DND-41 (cell line): ENCODE results near the gene IL4R.

Source experiments
- ATAC-seq: fragments of 200-7000 bp; cut with Tn5 transposase; 3 replicates; pipeline ENCODE4 v1.9.1; 2021; ENCODE audit warnings: low read depth; ENCODE audit not compliant: insufficient read depth
- DNase-seq: peaks from one replicate; pipeline ENCODE4 v3.0.0-alpha.2; 2020
- H2AFZ ChIP-seq: 2 replicates; pipeline ENCODE4 v1.6.0; 2012; ENCODE audit warnings: low read depth, low read length
- H3K27ac ChIP-seq: 2 replicates; pipeline ENCODE4 v1.5.1; 2012; ENCODE audit warnings: low read length, inconsistent platforms
- H3K27me3 ChIP-seq: fragments of 200-600 bp; sonication (generic); 2 replicates; pipeline ENCODE4 v1.6.0; 2012; ENCODE audit warnings: low read length, mild to moderate bottlenecking, inconsistent platforms; ENCODE audit not compliant: insufficient read depth, poor library complexity
- H3K36me3 ChIP-seq: 2 replicates; pipeline ENCODE4 v1.5.1; 2012; ENCODE audit warnings: low read length, inconsistent platforms; ENCODE audit not compliant: insufficient read depth
- H3K4me1 ChIP-seq: 2 replicates; pipeline ENCODE4 v1.5.1; 2012; ENCODE audit warnings: mild to moderate bottlenecking, low read length; ENCODE audit not compliant: insufficient read depth
- H3K4me2 ChIP-seq: 2 replicates; pipeline ENCODE4 v1.6.0; 2012; ENCODE audit warnings: mild to moderate bottlenecking, moderate library complexity, low read length, inconsistent platforms; ENCODE audit not compliant: insufficient read depth
- H3K4me3 ChIP-seq, 2 experiments: fragments of 200-600 bp in 1 of 2; shearing (Covaris generic) in 1 of 2; 2 replicates each; pipeline ENCODE4 v1.5.1; 2012 to 2016; ENCODE audit warnings: inconsistent platforms in 2 of 2, low read length in 2 of 2, mild to moderate bottlenecking in 2 of 2, low read depth in 1 of 2, moderate library complexity in 1 of 2
- H3K79me2 ChIP-seq: 2 replicates; pipeline ENCODE4 v1.6.0; 2012; ENCODE audit warnings: low read length, inconsistent platforms; ENCODE audit not compliant: insufficient read depth
- H3K9ac ChIP-seq: 2 replicates; pipeline ENCODE4 v1.6.0; 2012; ENCODE audit warnings: low read depth, mild to moderate bottlenecking, inconsistent platforms, low read length, moderate library complexity
- H3K9me3 ChIP-seq: 2 replicates; pipeline ENCODE4 v1.5.1; 2012; ENCODE audit warnings: low read length, moderate library complexity, mild to moderate bottlenecking, inconsistent platforms; ENCODE audit not compliant: insufficient read depth, severe bottlenecking
- H4K20me1 ChIP-seq: 2 replicates; pipeline ENCODE4 v1.6.0; 2012; ENCODE audit warnings: low read length; ENCODE audit not compliant: insufficient read depth
- CTCF ChIP-seq: IDR thresholded peaks from 2 replicates; pipeline ENCODE4 v1.5.1; 2012; ENCODE audit warnings: borderline replicate concordance, low read length, moderate library complexity, mild to moderate bottlenecking; ENCODE audit not compliant: poor library complexity, severe bottlenecking; ENCODE audit errors: extremely low read depth
- EZH2 ChIP-seq: IDR thresholded peaks from 3 replicates; pipeline ENCODE4 v1.6.1; 2012; ENCODE audit warnings: borderline replicate concordance, low read depth, mild to moderate bottlenecking, moderate library complexity, low read length, inconsistent platforms; ENCODE audit not compliant: severe bottlenecking

IL4R gene

GRCh38 chr16:27308792-27309191, 5.0 kb upstream of the IL4R start:
- TF ChIP-seq CTCF (no peak), EZH2 (no peak)
- no peak for DNase-seq
- no peaks in the 10 kb centered on the region for H3K27me3 ChIP-seq
- H3K36me3 ChIP-seq: no peaks in the 10 kb centered on the region; the same call in 1 of the 2 replicates
- no peak for ATAC-seq
- no peak overlapping the region for H3K27ac ChIP-seq
- no peak overlapping the region for H3K4me2 ChIP-seq
- peaks cover 6% of the 10 kb centered on the region for H3K4me1 ChIP-seq
- H3K9me3 ChIP-seq: no peaks in the 10 kb centered on the region
- H3K79me2 ChIP-seq: peaks cover under 1% of the 10 kb centered on the region; the same call in 1 of the 2 replicates
- no peak overlapping the region for H3K9ac ChIP-seq
- H4K20me1 ChIP-seq: no peaks in the 10 kb centered on the region
- H2AFZ ChIP-seq: no peak overlapping the region
- no peak overlapping the region for H3K4me3 ChIP-seq

DNA sequence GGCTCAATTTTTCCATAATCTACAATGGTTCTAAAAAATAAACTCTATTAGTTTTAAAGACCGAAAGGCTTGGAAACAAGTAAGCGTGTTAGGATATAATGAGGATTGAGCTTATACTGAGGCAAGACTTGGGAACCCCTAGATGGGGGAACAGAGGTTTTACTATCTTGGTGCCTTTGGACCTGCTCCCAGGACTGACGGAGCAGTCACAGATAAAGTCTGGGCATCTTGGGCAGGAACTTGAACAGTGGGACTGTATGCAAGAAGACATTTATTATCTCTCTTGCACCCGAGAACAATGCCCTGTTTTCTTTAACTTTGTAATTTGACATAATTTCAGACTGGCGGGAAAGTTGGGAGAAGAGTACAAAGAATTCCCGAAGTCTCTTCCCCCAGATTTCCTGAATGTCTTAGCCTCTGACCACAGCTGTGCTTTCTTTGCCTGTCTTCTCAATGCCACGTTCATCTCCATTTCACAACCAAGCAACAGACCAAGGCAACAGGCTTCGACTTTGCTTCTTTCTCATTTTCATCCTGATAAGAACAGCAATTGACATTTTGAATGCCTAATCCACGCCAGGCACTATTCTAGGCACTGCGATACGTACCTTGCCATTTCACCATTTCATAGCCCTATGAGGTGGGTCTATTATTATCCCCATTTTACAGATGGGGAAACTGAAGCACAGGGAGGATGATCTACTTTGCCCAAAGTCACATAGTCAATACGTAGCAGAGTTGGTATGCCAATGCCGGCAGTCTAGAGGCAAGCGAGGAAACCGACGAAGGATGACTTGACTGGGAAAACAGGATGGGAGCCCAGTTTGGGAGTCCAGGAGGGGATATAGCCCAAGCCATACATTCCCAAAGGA, 3.0 kb upstream of the IL4R start:
- peaks cover 7% of the 10 kb centered on the region for H4K20me1 ChIP-seq
- H3K4me2 ChIP-seq: no peak overlapping the region
- no peaks in the 10 kb centered on the region for H3K27me3 ChIP-seq
- no peak for TF ChIP-seq CTCF
- no peak for TF ChIP-seq EZH2
- no peak for DNase-seq
- peaks cover 21% of the 10 kb centered on the region for H3K79me2 ChIP-seq
- no peaks in the 10 kb centered on the region for H3K9me3 ChIP-seq
- no peak overlapping the region for H3K9ac ChIP-seq
- H3K4me1 ChIP-seq: peaks cover 25% of the 10 kb centered on the region
- no peak for ATAC-seq
- H3K4me3 ChIP-seq: no peak overlapping the region
- H2AFZ ChIP-seq: no peak overlapping the region
- peaks cover 4% of the 10 kb centered on the region; the same call in 1 of the 2 replicates for H3K36me3 ChIP-seq
- no peak overlapping the region for H3K27ac ChIP-seq

DNA sequence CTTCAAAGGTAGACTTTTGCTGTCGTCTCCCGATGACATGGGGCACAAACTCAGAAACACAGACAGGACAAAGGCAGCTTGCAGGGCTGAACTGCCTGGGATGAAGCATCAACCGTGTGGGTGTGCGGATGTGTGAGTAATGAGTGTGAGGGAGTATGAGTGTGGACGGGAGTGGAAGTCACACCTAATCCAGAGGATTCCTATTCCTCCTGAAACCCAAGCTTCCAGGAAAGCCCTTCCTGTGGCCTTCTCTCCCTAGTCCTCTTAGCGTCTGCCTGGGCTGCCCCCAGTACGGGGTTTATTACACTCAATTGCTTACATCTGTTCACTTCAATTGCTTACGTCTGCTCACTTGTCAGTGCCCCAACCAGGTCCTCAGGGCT, 2.3 kb upstream of the IL4R start:
- ATAC-seq: no peak
- H3K36me3 ChIP-seq: peaks cover 4% of the 10 kb centered on the region; the same call in 1 of the 2 replicates
- H3K27me3 ChIP-seq: no peaks in the 10 kb centered on the region
- H2AFZ ChIP-seq: no peak overlapping the region
- no peaks in the 10 kb centered on the region for H3K9me3 ChIP-seq
- DNase-seq: no peak
- no peak overlapping the region for H3K4me2 ChIP-seq
- H3K79me2 ChIP-seq: peaks cover 27% of the 10 kb centered on the region
- H3K27ac ChIP-seq: no peak overlapping the region
- no peak overlapping the region for H3K4me3 ChIP-seq
- H3K4me1 ChIP-seq: peaks cover 31% of the 10 kb centered on the region
- H4K20me1 ChIP-seq: peaks cover 10% of the 10 kb centered on the region
- no peak for TF ChIP-seq EZH2
- no peak for TF ChIP-seq CTCF
- H3K9ac ChIP-seq: no peak overlapping the region

DNA sequence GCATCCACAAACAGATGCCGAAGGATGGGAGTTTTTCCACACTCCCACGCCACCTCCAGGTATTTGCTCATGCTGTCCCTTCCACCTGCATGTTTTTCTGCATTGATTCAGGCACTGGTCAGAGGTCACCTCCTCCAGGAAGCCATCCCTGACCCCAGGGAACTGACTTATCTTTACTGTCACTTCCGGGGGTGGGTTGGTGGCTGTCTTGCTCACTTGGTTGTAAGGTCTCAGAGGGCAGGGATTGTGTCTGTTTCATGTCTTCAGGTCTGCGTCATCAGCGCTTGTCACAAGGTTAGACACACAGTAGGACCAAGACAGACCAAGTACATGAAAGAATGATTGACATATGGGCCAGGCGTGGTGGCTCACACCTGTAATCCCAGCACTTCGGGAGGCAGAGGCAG, 1.9 kb upstream of the IL4R start:
- H2AFZ ChIP-seq: no peak overlapping the region
- H3K36me3 ChIP-seq: peaks cover 4% of the 10 kb centered on the region; the same call in 1 of the 2 replicates
- peaks cover 33% of the 10 kb centered on the region for H3K4me1 ChIP-seq
- no peak overlapping the region for H3K4me2 ChIP-seq
- peaks cover 13% of the 10 kb centered on the region for H4K20me1 ChIP-seq
- H3K79me2 ChIP-seq: peaks cover 32% of the 10 kb centered on the region
- H3K27ac ChIP-seq: no peak overlapping the region
- no peaks in the 10 kb centered on the region for H3K27me3 ChIP-seq
- TF ChIP-seq CTCF: no peak
- H3K9me3 ChIP-seq: no peaks in the 10 kb centered on the region
- DNase-seq (no peak), ATAC-seq (no peak)
- H3K9ac ChIP-seq: no peak overlapping the region
- H3K4me3 ChIP-seq: no peak overlapping the region
